Right atrium auricular region (tissue), 2 donors: Measurements from ENCODE around the gene VAMP2. TPM values are rescaled to one million over a fixed set of nuclear protein-coding genes. Genes with fewer than 3 reads are reported as not detected.

Experiments used
- DNase-seq: peaks from one replicate; pipeline ENCODE4 v3.0.0-alpha.2; 2019; ENCODE audit warnings: low spot score
- H3K27ac ChIP-seq, 2 donors: fragments of 200-600 bp; sonication (generic); 1 replicate in 1 of 2; 2 replicates in 1 of 2; pipeline ENCODE4 v1.5.1; 2016 to 2019
- H3K27me3 ChIP-seq, 2 donors: fragments of 200-600 bp; sonication (generic); one replicate each; pipeline versions ENCODE4 v1.5.1 to v1.6.0; 2017 to 2019
- H3K36me3 ChIP-seq: fragments of 200-600 bp; sonication (generic); one replicate; pipeline ENCODE4 v1.5.1; 2016
- H3K4me1 ChIP-seq, 2 donors: fragments of 200-600 bp; sonication (generic); one replicate each; pipeline versions ENCODE4 v1.5.1 to v1.6.0; 2017 to 2019
- H3K4me3 ChIP-seq, 2 donors: fragments of 200-600 bp; sonication (generic); 1 replicate in 1 of 2; 2 replicates in 1 of 2; pipeline ENCODE4 v1.5.1; 2017 to 2019; ENCODE audit warnings: mild to moderate bottlenecking in 1 of 2, moderate library complexity in 1 of 2
- H3K9me3 ChIP-seq, 2 donors: fragments of 200-600 bp; sonication (generic); one replicate each; pipeline ENCODE4 v1.5.1; 2019
- CTCF ChIP-seq, 2 donors: fragments of 200-600 bp; sonication (generic); IDR thresholded peaks; one replicate each; pipeline ENCODE4 v1.5.1; 2019; ENCODE audit warnings: antibody characterized with exemption in 2 of 2
- total RNA-seq, 2 donors: library from RNA; depleted of rRNA; stranded (reverse); fragments of >200 nt; gene quantifications; one replicate each; pipeline ENCODE4 v1.1.0, GENCODE V29; 2016

Gene VAMP2
- total RNA-seq, 2 donors from 2014 or later, result 27.4 to 39.7 TPM

- no peak for DNase-seq
- H3K36me3 ChIP-seq, result no peaks in the 10 kb centered on the region
- no peaks in the 10 kb centered on the region for H3K9me3 ChIP-seq
- H3K4me3 ChIP-seq, result peak overlapping the region; percentile 89 to 92
- peaks cover 0 to 44% of the 10 kb centered on the region in 2 donors for H3K4me1 ChIP-seq
- peak overlapping the region; percentile 99 for H3K27ac ChIP-seq
- no peaks in the 10 kb centered on the region for H3K27me3 ChIP-seq
- TF ChIP-seq CTCF (IDR thresholded peaks at IDR 0.05), result no peak
Observed at GRCh38 chr17:8189041-8189710, 26.4 kb upstream of the VAMP2 start.

- no peak for DNase-seq
- H3K4me1 ChIP-seq, result peaks cover 0 to 44% of the 10 kb centered on the region in 2 donors
- H3K27me3 ChIP-seq, result no peaks in the 10 kb centered on the region
- peak overlapping the region; percentile 99 for H3K27ac ChIP-seq
- no peaks in the 10 kb centered on the region for H3K9me3 ChIP-seq
- H3K4me3 ChIP-seq, result peak overlapping the region; percentile 89 to 92
- H3K36me3 ChIP-seq, result no peaks in the 10 kb centered on the region
- no peak for TF ChIP-seq CTCF (IDR thresholded peaks at IDR 0.05)
Observed at GRCh38 chr17:8188263-8188839, 25.6 kb upstream of the VAMP2 start.

- Histone ChIP-seq H3K4me1 (peaks cover 0 to 42% of the 10 kb centered on the region in 2 donors), H3K36me3 (no peaks in the 10 kb centered on the region), H3K9me3 (no peaks in the 10 kb centered on the region), H3K4me3 (peak overlapping the region; percentile 78 to 92), H3K27ac (peak overlapping the region; percentile 99), H3K27me3 (no peaks in the 10 kb centered on the region)
- TF ChIP-seq CTCF (IDR thresholded peaks at IDR 0.05), result no peak
- DNase-seq, result peak; percentile 97
Observed at GRCh38 chr17:8187517-8188262, 24.9 kb upstream of the VAMP2 start.

GRCh38 chr17:8186787-8187516 lies 24.2 kb upstream of the VAMP2 start:
- no peaks in the 10 kb centered on the region for H3K36me3 ChIP-seq
- H3K4me1 ChIP-seq, result peaks cover 0 to 36% of the 10 kb centered on the region in 2 donors
- no peaks in the 10 kb centered on the region for H3K27me3 ChIP-seq
- DNase-seq, result peak; percentile 97
- H3K27ac ChIP-seq, result peak overlapping the region; percentile 99
- TF ChIP-seq CTCF (IDR thresholded peaks at IDR 0.05), result peak in 1 of 2 donors; percentile 15
- H3K9me3 ChIP-seq, result no peaks in the 10 kb centered on the region
- peak overlapping the region; percentile 78 to 92 for H3K4me3 ChIP-seq

GRCh38 chr17:8186446-8186786 lies 23.7 kb upstream of the VAMP2 start:
- Histone ChIP-seq H3K36me3 (no peaks in the 10 kb centered on the region), H3K27ac (peak overlapping the region; percentile 99), H3K9me3 (no peaks in the 10 kb centered on the region), H3K27me3 (no peaks in the 10 kb centered on the region), H3K4me3 (peak overlapping the region; percentile 78 to 92), H3K4me1 (peaks cover 0 to 31% of the 10 kb centered on the region in 2 donors)
- TF ChIP-seq CTCF (IDR thresholded peaks at IDR 0.05), result peak in 1 of 2 donors; percentile 65
- no peak for DNase-seq
